K562 (cell line): ENCODE data around the gene INCA1. TPM values are rescaled to one million over a fixed set of nuclear protein-coding genes. Genes with fewer than 3 reads are reported as not detected.

ENCODE experiments used
- ATAC-seq: fragments of 200-7000 bp; cut with Tn5 transposase; 3 replicates; pipeline ENCODE4 v1.9.1; 2020; ENCODE audit warnings: moderate library complexity
- BruUV-seq: library from RNA; stranded (reverse); fragments of 400-500 nt; replicated peaks from 2 replicates; lab custom pipeline; 2021; lab: Mats Ljungman, UMichigan
- CTCF ChIA-PET: fragments of 300-600 bp; formaldehyde crosslinking; extraction: SDS; loops from one replicate; lab custom pipeline; 2021; ENCODE audit warnings: low intra/inter-chr PET ratio; lab: Yijun Ruan, JAX
- POLR2A ChIA-PET: fragments of 300-600, 350-650 bp; sonication (Branson Sonifier 250); formaldehyde crosslinking; extraction: SDS; loops from one replicate; lab custom pipeline; 2021; ENCODE audit warnings: antibody characterized with exemption, inconsistent platforms; lab: Yijun Ruan, JAX
- DNase-seq, 4 experiments: peaks; one replicate each; pipeline versions ENCODE4 v3.0.0 to v3.0.0-alpha.2; 2011 to 2018; ENCODE audit warnings: low spot score in 3 of 4, mixed read lengths in 3 of 4; ENCODE audit errors: extremely low read depth in 1 of 4
- FAIRE-seq: peaks from 2 replicates; lab custom pipeline; 2011; peaks lifted over from hg19 to GRCh38; lab: Jason Lieb, UNC
- H2AFZ ChIP-seq: 2 replicates; pipeline ENCODE4 v1.6.0; 2011; ENCODE audit warnings: low read depth, low read length, control low read depth, inconsistent platforms
- H3K27ac ChIP-seq: fragments of 200-600 bp; 3 replicates; pipeline ENCODE4 v1.8.0; 2011; ENCODE audit warnings: low read depth, mild to moderate bottlenecking, control low read depth, inconsistent platforms, low read length, moderate library complexity, mixed read lengths; ENCODE audit errors: extremely low read depth
- H3K27me3 ChIP-seq, 2 experiments: fragments of 300-600 bp in 1 of 2; 2 replicates in 1 of 2; 3 replicates in 1 of 2; pipeline versions ENCODE4 v1.6.0 to v1.8.0; 2011; ENCODE audit warnings: inconsistent platforms in 2 of 2, low read length in 2 of 2, mild to moderate bottlenecking in 1 of 2, mixed read lengths in 1 of 2, moderate library complexity in 1 of 2; ENCODE audit not compliant: control insufficient read depth in 2 of 2, insufficient read depth in 2 of 2
- H3K36me3 ChIP-seq: fragments of 300-600 bp; 3 replicates; pipeline ENCODE4 v1.8.0; 2011; ENCODE audit warnings: mild to moderate bottlenecking, low read length, inconsistent platforms; ENCODE audit not compliant: control insufficient read depth, insufficient read depth
- H3K4me1 ChIP-seq, 2 experiments: fragments of 200-600 bp in 1 of 2; replicated peaks in 1 of 2; 2 replicates in 1 of 2; 3 replicates in 1 of 2; pipeline versions ENCODE4 v1.5.1 to v1.8.0; 2011; ENCODE audit warnings: inconsistent platforms in 2 of 2, low read length in 2 of 2, mild to moderate bottlenecking in 1 of 2, mixed read lengths in 1 of 2, moderate library complexity in 1 of 2; ENCODE audit not compliant: control insufficient read depth in 2 of 2, insufficient read depth in 2 of 2
- H3K4me2 ChIP-seq: 2 replicates; pipeline ENCODE4 v1.6.1; 2011; ENCODE audit warnings: low read length, control low read depth, inconsistent platforms, mixed read lengths; ENCODE audit not compliant: insufficient read depth
- H3K4me3 ChIP-seq: fragments of 200-600 bp; sonication (generic), shearing (Covaris generic); 2 replicates; pipeline ENCODE4 v1.5.1; 2016; ENCODE audit warnings: control low read depth, inconsistent platforms
- H3K79me2 ChIP-seq: fragments of 200-600 bp; 3 replicates; pipeline ENCODE4 v1.8.0; 2011; ENCODE audit warnings: low read length, inconsistent platforms; ENCODE audit not compliant: control insufficient read depth, insufficient read depth
- H3K9ac ChIP-seq, 2 experiments: 2 replicates each; pipeline versions ENCODE4 v1.6.0 to v1.6.1; 2011; ENCODE audit warnings: low read depth in 2 of 2, low read length in 2 of 2, control low read depth in 1 of 2, inconsistent platforms in 1 of 2, mild to moderate bottlenecking in 1 of 2, mixed read lengths in 1 of 2; ENCODE audit not compliant: insufficient read depth in 1 of 2
- H3K9me1 ChIP-seq: one replicate; pipeline ENCODE4 v1.6.0; 2011; ENCODE audit warnings: inconsistent platforms, mild to moderate bottlenecking, low read length, moderate library complexity; ENCODE audit not compliant: control insufficient read depth, insufficient read depth
- H3K9me3 ChIP-seq: replicated peaks from 2 replicates; pipeline ENCODE4 v1.5.1; 2011; ENCODE audit warnings: low read depth, low read length, inconsistent platforms; ENCODE audit not compliant: control insufficient read depth, insufficient read depth
- H4K20me1 ChIP-seq: replicated peaks from 2 replicates; pipeline ENCODE4 v1.6.1; 2011; ENCODE audit warnings: low read length, inconsistent platforms, mixed read lengths; ENCODE audit not compliant: control insufficient read depth, insufficient read depth
- EP400 ChIP-seq: fragments of 450-650 bp; IDR thresholded peaks from 2 replicates; pipeline ENCODE4 v1.6.1; 2017; ENCODE audit warnings: antibody characterized with exemption, mild to moderate bottlenecking, moderate library complexity
- HDAC6 ChIP-seq: IDR thresholded peaks from 2 replicates; pipeline ENCODE4 v1.6.1; 2012; ENCODE audit warnings: low read depth, mild to moderate bottlenecking, control low read depth, inconsistent platforms, low read length, moderate library complexity
- HDGF ChIP-seq: fragments of 450-650 bp; IDR thresholded peaks from 2 replicates; pipeline ENCODE4 v1.6.1; 2016
- PCBP1 ChIP-seq: fragments of 200-400 bp; formaldehyde crosslinking; IDR thresholded peaks from 2 replicates; pipeline ENCODE4 v1.6.1; 2018; ENCODE audit warnings: mild to moderate bottlenecking, low read depth, low read length; ENCODE audit not compliant: poor library complexity, severe bottlenecking
- POLR2H ChIP-seq: IDR thresholded peaks from 2 replicates; pipeline ENCODE4 v1.6.1; 2016; ENCODE audit warnings: missing genetic modification characterization, low read depth, mild to moderate bottlenecking, control low read depth, missing compliant biosample characterization, moderate library complexity
- WHSC1 ChIP-seq: IDR thresholded peaks from one replicate; pipeline ENCODE4 v1.6.1; 2012; ENCODE audit warnings: low read length, control low read depth, inconsistent platforms
- ZNF146 ChIP-seq: IDR thresholded peaks from one replicate; pipeline ENCODE4 v1.6.1; 2018; ENCODE audit warnings: missing compliant biosample characterization; ENCODE audit not compliant: unreplicated experiment
- WGBS: fragments of 100-300 bp; shearing (Covaris generic); methylation state at CpG from one replicate; pipeline ENCODE4 v1.1.6; 2016; ENCODE audit warnings: low coverage, mixed read lengths; ENCODE audit not compliant: insufficient coverage; ENCODE audit errors: missing lambda C conversion rate; 5-methylcytosine and 5-hydroxymethylcytosine counted together
- in situ Hi-C: fragments of 300-500 bp; cut with MboI; formaldehyde crosslinking; loops from 4 replicates; pipeline ENCODE4 v1.15.0; 2018; ENCODE audit warnings: inconsistent platforms, mixed read lengths
- intact Hi-C: fragments of 100-400 bp; cut with micrococcal nuclease; formaldehyde crosslinking; loops from 2 replicates; pipeline ENCODE4 v1.14.2; 2022
- polyA plus RNA-seq, 8 experiments: library from polyadenylated mRNA; depleted of rRNA in 4 of 8; stranded (reverse) in 5 of 8; unstranded in 3 of 8; fragments of >200 nt; fragmentation: Nextera tagmentation in 2 of 8; fragmentation: Illumina TruSeq in 1 of 8; extraction: Ambion mirVana in 2 of 8; extraction: Trizol in 1 of 8; gene quantifications; 2 replicates each; pipeline versions ENCODE4 v1.2.1 to v1.2.3, GENCODE V29; 2011 to 2014; ENCODE audit warnings: inconsistent platforms in 1 of 8, missing spikeins in 1 of 8
- total RNA-seq, 7 experiments: library from RNA; depleted of rRNA in 6 of 7; stranded (reverse); fragments of >200 nt in 6 of 7; fragmentation: Illumina TruSeq in 2 of 7; extraction: Trizol in 2 of 7; gene quantifications; 2 replicates each; pipeline versions ENCODE4 v1.2.1 to v1.2.3, GENCODE V29; 2011 to 2021; ENCODE audit warnings: low replicate concordance in 1 of 7
- TF ChIP-seq, protein P1 (sequence below): fragments of 450-650 bp; IDR thresholded peaks from 2 replicates; pipeline ENCODE4 v1.6.1; 2016; ENCODE audit warnings: missing biosample characterization, missing genetic modification characterization
- TF ChIP-seq, protein P2 (sequence below): IDR thresholded peaks from 3 replicates; pipeline ENCODE4 v1.6.1; 2011; ENCODE audit warnings: borderline replicate concordance, mild to moderate bottlenecking, moderate library complexity; ENCODE audit not compliant: insufficient read length; ENCODE audit errors: extremely low read depth
- TF ChIP-seq, protein P3 (sequence below): fragments of 250-450 bp; sonication (Bioruptor Pico); IDR thresholded peaks from 2 replicates; pipeline ENCODE4 v1.4.0; 2020

Gene INCA1
- total and polyA plus RNA-seq, 9 of the 15 experiments (the other 6 are each of a cell fraction or from before 2014, with no cell fraction given) = 0.08 to 0.50 (median 0.13) TPM; not detected in 4

GRCh38 chr17:5033352-5034015, 36.2 kb upstream of the INCA1 start:
- Histone ChIP-seq H3K36me3 (no peaks in the 10 kb centered on the region), H4K20me1 (no peaks in the 10 kb centered on the region), H3K9me3 (no peaks in the 10 kb centered on the region), H3K4me3 (no peak overlapping the region), H3K27ac (no peak overlapping the region), H3K27me3 (no peaks in the 10 kb centered on the region; a peak in 1 of 5 replicates), H3K9me1 (no peaks in the 10 kb centered on the region), H3K4me2 (no peak overlapping the region), H3K9ac (no peak overlapping the region), H3K79me2 (no peaks in the 10 kb centered on the region), H3K4me1 (peaks cover 0 to 6% of the 10 kb centered on the region in 2 experiments; a peak in 3 of 5 replicates), H2AFZ (no peak overlapping the region)
- FAIRE-seq (no peak), ATAC-seq (no peak), DNase-seq (no peak)
- in situ Hi-C loops (no loop called here), intact Hi-C loops (no loop called here)
- POLR2A ChIA-PET = no interaction called here
- 46% methylated on average over 8 of the region's 13 CpGs for WGBS
- no TSS peak for BruUV-seq
- CTCF ChIA-PET = no interaction called here
- TF ChIP-seq EP400 (no peak), HDAC6 (no peak), PCBP1 (no peak), ZNF146 (CRISPR knock-in tag) (no peak), WHSC1 (no peak), HDGF (no peak), POLR2H (tag) (no peak)
- TF ChIP-seq, protein P1, sequence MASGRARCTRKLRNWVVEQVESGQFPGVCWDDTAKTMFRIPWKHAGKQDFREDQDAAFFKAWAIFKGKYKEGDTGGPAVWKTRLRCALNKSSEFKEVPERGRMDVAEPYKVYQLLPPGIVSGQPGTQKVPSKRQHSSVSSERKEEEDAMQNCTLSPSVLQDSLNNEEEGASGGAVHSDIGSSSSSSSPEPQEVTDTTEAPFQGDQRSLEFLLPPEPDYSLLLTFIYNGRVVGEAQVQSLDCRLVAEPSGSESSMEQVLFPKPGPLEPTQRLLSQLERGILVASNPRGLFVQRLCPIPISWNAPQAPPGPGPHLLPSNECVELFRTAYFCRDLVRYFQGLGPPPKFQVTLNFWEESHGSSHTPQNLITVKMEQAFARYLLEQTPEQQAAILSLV = no peak
- TF ChIP-seq, protein P2, sequence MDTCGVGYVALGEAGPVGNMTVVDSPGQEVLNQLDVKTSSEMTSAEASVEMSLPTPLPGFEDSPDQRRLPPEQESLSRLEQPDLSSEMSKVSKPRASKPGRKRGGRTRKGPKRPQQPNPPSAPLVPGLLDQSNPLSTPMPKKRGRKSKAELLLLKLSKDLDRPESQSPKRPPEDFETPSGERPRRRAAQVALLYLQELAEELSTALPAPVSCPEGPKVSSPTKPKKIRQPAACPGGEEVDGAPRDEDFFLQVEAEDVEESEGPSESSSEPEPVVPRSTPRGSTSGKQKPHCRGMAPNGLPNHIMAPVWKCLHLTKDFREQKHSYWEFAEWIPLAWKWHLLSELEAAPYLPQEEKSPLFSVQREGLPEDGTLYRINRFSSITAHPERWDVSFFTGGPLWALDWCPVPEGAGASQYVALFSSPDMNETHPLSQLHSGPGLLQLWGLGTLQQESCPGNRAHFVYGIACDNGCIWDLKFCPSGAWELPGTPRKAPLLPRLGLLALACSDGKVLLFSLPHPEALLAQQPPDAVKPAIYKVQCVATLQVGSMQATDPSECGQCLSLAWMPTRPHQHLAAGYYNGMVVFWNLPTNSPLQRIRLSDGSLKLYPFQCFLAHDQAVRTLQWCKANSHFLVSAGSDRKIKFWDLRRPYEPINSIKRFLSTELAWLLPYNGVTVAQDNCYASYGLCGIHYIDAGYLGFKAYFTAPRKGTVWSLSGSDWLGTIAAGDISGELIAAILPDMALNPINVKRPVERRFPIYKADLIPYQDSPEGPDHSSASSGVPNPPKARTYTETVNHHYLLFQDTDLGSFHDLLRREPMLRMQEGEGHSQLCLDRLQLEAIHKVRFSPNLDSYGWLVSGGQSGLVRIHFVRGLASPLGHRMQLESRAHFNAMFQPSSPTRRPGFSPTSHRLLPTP = no peak
- TF ChIP-seq, protein P3, sequence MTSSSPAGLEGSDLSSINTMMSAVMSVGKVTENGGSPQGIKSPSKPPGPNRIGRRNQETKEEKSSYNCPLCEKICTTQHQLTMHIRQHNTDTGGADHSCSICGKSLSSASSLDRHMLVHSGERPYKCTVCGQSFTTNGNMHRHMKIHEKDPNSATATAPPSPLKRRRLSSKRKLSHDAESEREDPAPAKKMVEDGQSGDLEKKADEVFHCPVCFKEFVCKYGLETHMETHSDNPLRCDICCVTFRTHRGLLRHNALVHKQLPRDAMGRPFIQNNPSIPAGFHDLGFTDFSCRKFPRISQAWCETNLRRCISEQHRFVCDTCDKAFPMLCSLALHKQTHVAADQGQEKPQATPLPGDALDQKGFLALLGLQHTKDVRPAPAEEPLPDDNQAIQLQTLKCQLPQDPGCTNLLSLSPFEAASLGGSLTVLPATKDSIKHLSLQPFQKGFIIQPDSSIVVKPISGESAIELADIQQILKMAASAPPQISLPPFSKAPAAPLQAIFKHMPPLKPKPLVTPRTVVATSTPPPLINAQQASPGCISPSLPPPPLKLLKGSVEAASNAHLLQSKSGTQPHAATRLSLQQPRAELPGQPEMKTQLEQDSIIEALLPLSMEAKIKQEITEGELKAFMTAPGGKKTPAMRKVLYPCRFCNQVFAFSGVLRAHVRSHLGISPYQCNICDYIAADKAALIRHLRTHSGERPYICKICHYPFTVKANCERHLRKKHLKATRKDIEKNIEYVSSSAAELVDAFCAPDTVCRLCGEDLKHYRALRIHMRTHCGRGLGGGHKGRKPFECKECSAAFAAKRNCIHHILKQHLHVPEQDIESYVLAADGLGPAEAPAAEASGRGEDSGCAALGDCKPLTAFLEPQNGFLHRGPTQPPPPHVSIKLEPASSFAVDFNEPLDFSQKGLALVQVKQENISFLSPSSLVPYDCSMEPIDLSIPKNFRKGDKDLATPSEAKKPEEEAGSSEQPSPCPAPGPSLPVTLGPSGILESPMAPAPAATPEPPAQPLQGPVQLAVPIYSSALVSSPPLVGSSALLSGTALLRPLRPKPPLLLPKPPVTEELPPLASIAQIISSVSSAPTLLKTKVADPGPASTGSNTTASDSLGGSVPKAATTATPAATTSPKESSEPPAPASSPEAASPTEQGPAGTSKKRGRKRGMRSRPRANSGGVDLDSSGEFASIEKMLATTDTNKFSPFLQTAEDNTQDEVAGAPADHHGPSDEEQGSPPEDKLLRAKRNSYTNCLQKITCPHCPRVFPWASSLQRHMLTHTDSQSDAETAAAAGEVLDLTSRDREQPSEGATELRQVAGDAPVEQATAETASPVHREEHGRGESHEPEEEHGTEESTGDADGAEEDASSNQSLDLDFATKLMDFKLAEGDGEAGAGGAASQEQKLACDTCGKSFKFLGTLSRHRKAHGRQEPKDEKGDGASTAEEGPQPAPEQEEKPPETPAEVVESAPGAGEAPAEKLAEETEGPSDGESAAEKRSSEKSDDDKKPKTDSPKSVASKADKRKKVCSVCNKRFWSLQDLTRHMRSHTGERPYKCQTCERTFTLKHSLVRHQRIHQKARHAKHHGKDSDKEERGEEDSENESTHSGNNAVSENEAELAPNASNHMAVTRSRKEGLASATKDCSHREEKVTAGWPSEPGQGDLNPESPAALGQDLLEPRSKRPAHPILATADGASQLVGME (CRISPR knock-in tag) = no peak
